Muscle of back (tissue), 11 donors: Measurements from ENCODE around the gene TBC1D17. TPM values are rescaled to one million over a fixed set of nuclear protein-coding genes. Genes with fewer than 3 reads are reported as not detected.
A peak's percentile ranks its signal among the peaks of the same experiment; 100 is the strongest.

Experiments used
- DNase-seq, 3 donors: peaks; one replicate each; pipeline versions ENCODE4 v3.0.0 to v3.0.0-alpha.2; 2013
- polyA plus RNA-seq, 10 donors: library from polyadenylated mRNA; unstranded; fragments of 120-200 nt; gene quantifications; one replicate each; pipeline ENCODE4 v1.2.1, GENCODE V29; 2013; ENCODE audit not compliant: insufficient read length in 10 of 10

TBC1D17 gene
- polyA plus RNA-seq, 10 donors: 28.2 to 39.9 (median 31.9) TPM

DNA sequence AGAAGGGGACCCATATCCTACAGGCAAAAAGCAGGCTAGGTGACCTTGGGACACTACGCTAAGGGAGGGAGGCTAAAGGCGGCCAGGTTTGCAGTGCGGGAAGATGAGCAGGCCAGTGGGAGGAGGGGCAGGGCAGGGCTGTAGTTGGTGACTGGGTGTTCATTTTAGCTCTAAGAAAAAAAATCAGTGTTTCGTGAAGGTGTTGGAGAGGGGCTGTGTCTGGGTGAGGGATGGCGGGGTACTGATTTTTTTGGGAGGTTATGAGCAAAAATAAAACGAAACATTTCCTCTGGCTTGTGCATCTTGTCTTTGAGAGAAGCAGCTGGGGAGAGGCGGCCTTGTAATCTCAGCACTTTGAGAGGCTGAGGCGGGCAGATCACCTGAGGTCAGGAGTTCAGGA is 56.1 kb downstream of the TBC1D17 start:
- no peak for DNase-seq

DNA sequence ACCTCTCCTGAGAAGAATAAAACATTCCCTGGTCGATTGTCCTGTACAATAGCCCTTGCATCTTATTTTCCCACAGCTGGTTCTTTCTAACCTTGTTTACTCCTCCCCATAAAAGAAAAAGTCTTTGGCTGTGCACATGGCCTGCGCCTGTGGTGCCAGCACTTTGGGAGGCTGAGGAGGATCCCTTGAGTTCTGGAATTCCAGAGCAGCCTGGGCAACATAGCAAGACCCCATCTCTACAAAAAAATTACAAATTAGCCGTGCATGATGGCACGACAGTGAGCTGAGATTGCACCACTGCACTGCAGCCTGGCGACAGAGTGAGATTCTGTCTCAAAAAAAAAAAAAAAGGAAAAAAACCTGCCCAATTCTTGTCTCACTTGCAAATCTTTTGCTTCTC is 59.0 kb downstream of the TBC1D17 start:
- no peak for DNase-seq

GRCh38 chr19:49937750-49938381 is 60.4 kb downstream of the TBC1D17 start:
- DNase-seq: peak; percentile 58 to 86 (median 84)

Other genes with a start within 250 kb of the TBC1D17 start
- gene RRAS, start 237.6 kb upstream of the TBC1D17 start, polyA plus RNA-seq: 10 to 100 TPM; 24.2 to 35.5 (median 30.9) TPM
- gene SCAF1, start 235.5 kb upstream of the TBC1D17 start, polyA plus RNA-seq: 10 to 100 TPM; 19.3 to 32.8 (median 25.3) TPM
- 10 to 100 TPM; 25.2 to 44.4 (median 33.7) TPM for gene IRF3, start 211.8 kb upstream of the TBC1D17 start, polyA plus RNA-seq
- 10 to 100 TPM; 21.3 to 32.7 (median 25.3) TPM for gene BCL2L12, start 211.8 kb upstream of the TBC1D17 start, polyA plus RNA-seq
- 100 to 1,000 TPM; 169 to 194 (median 184) TPM for gene PRMT1, start 200.4 kb upstream of the TBC1D17 start, polyA plus RNA-seq
- 1 to 10 TPM in 4 of 10 donors, under 1 TPM in 6; 0.47 to 1.4 (median 0.93) TPM for gene ADM5, start 188.1 kb upstream of the TBC1D17 start, polyA plus RNA-seq
- 10 to 100 TPM in 3 of 10 donors, 1 to 10 TPM in 7; 7.0 to 21.4 (median 9.7) TPM for gene CPT1C, start 186.6 kb upstream of the TBC1D17 start, polyA plus RNA-seq
- 1 to 10 TPM in 2 of 10 donors, under 1 TPM in 8; 0.39 to 1.2 (median 0.81) TPM for gene TSKS, start 114.4 kb upstream of the TBC1D17 start, polyA plus RNA-seq
- gene AP2A1, start 110.7 kb upstream of the TBC1D17 start, polyA plus RNA-seq: 10 to 100 TPM; 47.9 to 61.1 (median 54.5) TPM
- 10 to 100 TPM; 13.3 to 21.5 (median 16.0) TPM for gene FUZ, start 64.4 kb upstream of the TBC1D17 start, polyA plus RNA-seq
- gene MED25, start 59.4 kb upstream of the TBC1D17 start, polyA plus RNA-seq: 10 to 100 TPM; 22.4 to 33.5 (median 29.0) TPM
- 100 to 1,000 TPM; 162 to 212 (median 191) TPM for gene PTOV1, start 26.5 kb upstream of the TBC1D17 start, polyA plus RNA-seq
- gene PNKP, start 10.1 kb upstream of the TBC1D17 start, polyA plus RNA-seq: 10 to 100 TPM; 17.2 to 41.4 (median 26.2) TPM
- 10 to 100 TPM; 27.4 to 39.4 (median 32.2) TPM for gene AKT1S1, start 347 bp upstream of the TBC1D17 start, polyA plus RNA-seq
- gene IL4I1, start 19.2 kb downstream of the TBC1D17 start, polyA plus RNA-seq: 1 to 10 TPM in 3 of 10 donors, under 1 TPM in 7; 0.46 to 1.2 (median 0.81) TPM
- 10 to 100 TPM; 14.5 to 30.1 (median 23.7) TPM for gene ATF5, start 51.5 kb downstream of the TBC1D17 start, polyA plus RNA-seq
- gene NUP62, start 51.8 kb downstream of the TBC1D17 start, polyA plus RNA-seq: 10 to 100 TPM; 39.3 to 61.8 (median 47.7) TPM
- gene SIGLEC11, start 83.5 kb downstream of the TBC1D17 start, polyA plus RNA-seq: 1 to 10 TPM in 2 of 10 donors, under 1 TPM in 8; 0.51 to 1.2 (median 0.80) TPM
- 10 to 100 TPM; 15.1 to 23.0 (median 19.6) TPM for gene VRK3, start 147.7 kb downstream of the TBC1D17 start, polyA plus RNA-seq
- gene ZNF473, start 148.3 kb downstream of the TBC1D17 start, polyA plus RNA-seq: 1 to 10 TPM; 6.2 to 9.0 (median 7.5) TPM